GM10266 (cell line): Measurements from ENCODE around the gene CEP131.

Source experiments
- DNase-seq: peaks from one replicate; pipeline ENCODE4 v3.0.0; 2012; ENCODE audit errors: extremely low spot score
- TF ChIP-seq, protein P1 (sequence below): IDR thresholded peaks from 2 replicates; pipeline ENCODE4 v1.5.1; 2012; ENCODE audit warnings: mild to moderate bottlenecking, low read depth; ENCODE audit not compliant: control insufficient read depth, insufficient read depth; ENCODE audit errors: missing control alignments

CEP131 gene

DNA sequence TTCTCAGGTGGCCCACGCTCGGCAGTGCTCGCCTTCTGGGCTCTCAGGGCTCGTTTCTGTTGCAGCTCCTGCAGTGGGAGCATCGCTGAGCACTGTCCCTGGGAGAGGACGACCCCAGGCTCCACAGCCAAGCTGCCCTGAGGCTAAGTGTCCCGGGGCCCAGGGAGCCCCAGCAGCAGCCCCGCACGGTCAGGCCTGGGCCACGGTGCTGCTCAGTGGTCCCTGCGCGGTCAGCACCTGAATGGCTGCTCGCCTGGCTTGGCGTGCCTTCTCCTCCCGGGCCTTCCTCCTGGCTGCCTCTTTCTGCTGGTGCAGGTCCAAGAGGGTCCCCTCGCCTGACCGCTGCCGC is 23.3 kb downstream of the CEP131 start:
- no peak for DNase-seq
- TF ChIP-seq, protein P1, sequence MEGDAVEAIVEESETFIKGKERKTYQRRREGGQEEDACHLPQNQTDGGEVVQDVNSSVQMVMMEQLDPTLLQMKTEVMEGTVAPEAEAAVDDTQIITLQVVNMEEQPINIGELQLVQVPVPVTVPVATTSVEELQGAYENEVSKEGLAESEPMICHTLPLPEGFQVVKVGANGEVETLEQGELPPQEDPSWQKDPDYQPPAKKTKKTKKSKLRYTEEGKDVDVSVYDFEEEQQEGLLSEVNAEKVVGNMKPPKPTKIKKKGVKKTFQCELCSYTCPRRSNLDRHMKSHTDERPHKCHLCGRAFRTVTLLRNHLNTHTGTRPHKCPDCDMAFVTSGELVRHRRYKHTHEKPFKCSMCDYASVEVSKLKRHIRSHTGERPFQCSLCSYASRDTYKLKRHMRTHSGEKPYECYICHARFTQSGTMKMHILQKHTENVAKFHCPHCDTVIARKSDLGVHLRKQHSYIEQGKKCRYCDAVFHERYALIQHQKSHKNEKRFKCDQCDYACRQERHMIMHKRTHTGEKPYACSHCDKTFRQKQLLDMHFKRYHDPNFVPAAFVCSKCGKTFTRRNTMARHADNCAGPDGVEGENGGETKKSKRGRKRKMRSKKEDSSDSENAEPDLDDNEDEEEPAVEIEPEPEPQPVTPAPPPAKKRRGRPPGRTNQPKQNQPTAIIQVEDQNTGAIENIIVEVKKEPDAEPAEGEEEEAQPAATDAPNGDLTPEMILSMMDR, result no peak

DNA sequence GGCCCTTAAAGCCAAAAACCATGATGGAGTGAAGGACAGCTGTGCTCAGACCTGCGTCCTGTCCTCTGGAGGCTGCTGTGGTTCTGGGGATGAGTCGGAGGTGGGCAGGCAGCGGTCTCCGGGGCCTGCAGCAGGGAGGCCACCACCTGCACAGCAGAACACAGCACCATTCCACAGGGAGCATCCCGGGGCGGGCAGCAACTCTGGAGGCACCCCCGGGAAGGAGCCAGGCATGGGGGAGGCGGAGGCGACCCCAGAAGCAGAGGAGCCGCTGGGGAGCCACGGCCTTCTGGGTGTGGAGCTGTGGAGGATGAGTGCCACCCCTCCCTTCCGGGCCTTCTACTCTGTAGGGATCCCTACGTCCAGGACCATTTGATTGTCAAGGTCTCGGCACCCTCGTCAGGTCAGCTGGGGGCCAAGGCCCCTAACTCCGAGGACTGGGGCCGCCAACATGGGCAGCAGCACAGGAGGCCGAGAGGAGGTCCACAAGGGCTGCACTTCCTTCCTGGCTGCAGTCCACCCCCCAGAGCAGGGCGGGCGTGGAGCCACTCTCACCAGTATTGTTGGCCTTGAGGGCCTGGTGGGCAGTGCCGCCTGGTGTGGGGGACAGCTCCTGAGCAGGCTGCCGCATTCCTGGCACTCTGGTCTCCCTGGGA is 23.8 kb downstream of the CEP131 start:
- no peak for DNase-seq
- TF ChIP-seq, protein P1, result no peak

DNA sequence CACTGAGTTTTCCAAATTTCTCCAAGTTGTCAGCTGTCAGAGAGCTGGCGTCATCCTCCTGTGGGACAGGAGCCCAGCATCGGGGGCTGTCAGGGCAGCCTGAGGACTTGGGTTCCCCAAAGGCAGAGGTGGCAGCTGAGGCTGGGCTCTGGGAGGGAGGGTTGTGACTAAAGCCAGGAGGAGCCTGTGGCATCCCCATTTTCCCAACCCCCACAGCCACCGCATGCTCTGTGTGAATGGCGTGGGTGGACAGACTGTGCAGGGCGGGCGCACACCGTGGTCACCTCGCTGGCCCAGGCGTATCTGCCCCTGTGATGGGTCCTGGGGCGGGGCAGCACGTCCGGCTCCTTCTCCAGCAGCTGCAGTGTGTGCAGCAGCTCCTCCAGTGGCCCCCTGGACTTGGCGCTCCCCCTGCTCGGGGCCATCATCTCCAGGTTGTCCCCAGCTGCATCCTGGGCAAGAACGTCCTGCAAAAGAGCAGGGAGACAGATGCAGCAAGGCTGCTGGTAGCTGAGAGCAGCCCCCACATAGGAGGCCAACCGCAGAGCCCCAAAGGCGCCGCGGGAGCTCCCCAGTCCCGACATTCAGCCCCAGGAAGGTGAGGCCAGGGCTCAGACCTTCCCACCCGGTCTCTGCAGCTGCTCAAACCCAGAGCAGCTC is 24.8 kb downstream of the CEP131 start:
- DNase-seq, result no peak
- TF ChIP-seq, protein P1, result no peak

DNA sequence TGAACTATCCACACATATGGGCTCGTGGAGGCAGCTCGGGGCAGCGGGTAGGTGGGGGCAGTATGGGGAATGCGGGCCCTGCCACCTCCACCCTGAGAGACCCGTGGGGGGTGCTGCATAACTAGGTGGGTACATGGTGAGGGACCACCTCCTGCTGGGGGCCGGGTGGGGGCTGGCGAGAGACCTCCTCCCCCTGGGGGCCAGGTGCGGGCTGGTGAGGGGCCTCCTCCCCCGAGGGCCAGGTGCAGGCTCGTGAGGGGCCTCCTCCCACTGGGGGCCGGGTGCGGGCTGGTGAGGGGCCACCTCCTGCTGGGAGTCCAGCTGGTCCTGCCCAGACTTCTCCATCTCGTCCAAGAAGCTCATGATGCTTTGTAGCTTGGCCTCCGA is 25.4 kb downstream of the CEP131 start:
- DNase-seq, result no peak
- TF ChIP-seq, protein P1, result no peak

DNA sequence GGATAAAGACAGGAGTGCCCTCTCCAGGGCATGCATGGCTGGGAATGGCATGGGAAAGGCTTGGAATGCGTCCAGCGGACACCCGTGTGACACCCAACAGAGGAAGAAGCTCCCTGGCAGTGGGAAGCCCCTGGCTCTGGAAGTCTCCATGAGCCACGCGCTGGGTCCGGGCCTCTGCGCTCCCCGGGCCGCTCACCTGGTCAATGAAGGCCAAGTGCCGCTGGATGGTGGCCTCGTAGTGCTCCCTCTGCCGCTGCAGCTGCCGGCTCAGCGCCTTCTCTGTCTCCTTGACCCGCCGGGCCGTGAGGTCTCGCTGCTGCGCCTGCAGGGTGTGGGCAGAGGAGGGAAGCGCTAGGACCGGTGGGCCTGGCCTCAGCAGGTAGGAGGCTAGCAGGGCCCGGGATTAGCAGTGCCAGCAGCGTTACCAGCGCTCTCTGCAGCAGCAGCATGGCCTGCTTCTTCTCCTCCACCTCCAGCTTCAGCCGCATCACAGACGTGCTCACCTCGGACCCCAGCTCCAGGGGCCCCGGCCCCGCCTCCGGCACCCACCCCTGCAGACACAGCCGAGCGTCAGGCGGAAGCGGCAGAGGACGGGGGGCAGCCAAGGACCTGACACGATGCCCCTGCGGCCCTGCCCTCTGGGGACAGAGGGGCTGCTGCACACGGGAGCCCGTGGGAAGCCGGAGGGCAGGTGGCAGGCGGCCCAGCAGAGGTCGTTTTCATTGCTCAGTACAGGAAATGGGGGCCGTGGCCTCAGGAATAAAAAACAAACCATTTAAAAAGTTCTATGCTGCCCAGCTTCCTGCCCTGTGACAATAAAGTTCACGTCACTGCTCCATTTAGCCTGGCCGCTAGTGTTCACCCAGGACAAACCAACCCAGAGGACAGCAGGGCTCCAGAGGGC is 26.0 kb downstream of the CEP131 start:
- DNase-seq, result no peak
- TF ChIP-seq, protein P1, result no peak

DNA sequence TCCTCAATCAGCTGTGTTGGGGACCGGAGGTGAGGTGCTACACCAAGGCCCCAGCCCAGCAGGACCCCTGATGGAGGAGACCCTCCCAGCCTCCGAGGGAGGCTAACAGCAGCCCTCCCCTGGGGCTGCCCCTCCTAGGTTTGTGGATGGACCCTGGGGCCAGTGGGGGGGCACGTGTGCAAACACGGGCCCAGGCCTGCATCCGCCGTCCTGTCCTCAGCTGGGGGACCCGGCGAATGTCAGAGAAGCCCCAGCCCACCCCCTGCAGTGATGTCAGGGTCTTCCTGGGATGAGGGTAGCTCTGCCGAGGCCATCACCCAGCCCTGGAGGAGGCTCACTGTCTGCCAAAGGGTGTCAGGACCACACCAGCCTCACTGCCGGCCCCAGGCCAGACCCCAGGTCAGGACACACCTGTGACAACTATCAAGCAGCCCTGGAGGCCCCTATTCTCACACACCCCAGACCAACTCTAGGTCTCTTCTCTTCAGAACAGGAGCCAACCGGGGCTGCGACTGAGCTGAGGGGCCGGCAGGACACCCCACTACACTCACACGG is 26.7 kb downstream of the CEP131 start:
- no peak for DNase-seq
- TF ChIP-seq, protein P1, result no peak
